Loucy (cell line): ENCODE results near the gene RPL9.

Source experiments
- H2AFZ ChIP-seq: fragments of 200-600 bp; sonication (generic); 2 replicates; pipeline ENCODE4 v1.6.0; 2016; ENCODE audit warnings: antibody characterized with exemption, mild to moderate bottlenecking, low read length, moderate library complexity
- H3F3A ChIP-seq: fragments of 200-600 bp; 2 replicates; pipeline ENCODE4 v1.6.0; 2016; ENCODE audit warnings: antibody characterized with exemption, low read depth, mild to moderate bottlenecking
- H3K27me3 ChIP-seq: fragments of 200-600 bp; sonication (generic); 2 replicates; pipeline ENCODE4 v1.6.1; 2014; ENCODE audit warnings: low read length, mild to moderate bottlenecking; ENCODE audit not compliant: insufficient read depth, poor library complexity, severe bottlenecking
- H3K36me3 ChIP-seq: fragments of 200-600 bp; sonication (generic); 2 replicates; pipeline ENCODE4 v1.6.1; 2016; ENCODE audit warnings: low read length; ENCODE audit not compliant: insufficient read depth
- H3K4me1 ChIP-seq: fragments of 200-600 bp; sonication (generic); 2 replicates; pipeline ENCODE4 v1.5.1; 2014; ENCODE audit warnings: low read length, mild to moderate bottlenecking; ENCODE audit not compliant: insufficient read depth, poor library complexity, severe bottlenecking
- H3K4me2 ChIP-seq: fragments of 200-600 bp; sonication (generic); 2 replicates; pipeline ENCODE4 v1.6.0; 2014; ENCODE audit warnings: antibody characterized with exemption, low read length, low read depth, mild to moderate bottlenecking; ENCODE audit not compliant: poor library complexity, severe bottlenecking
- H3K4me3 ChIP-seq: fragments of 200-600 bp; sonication (generic); 2 replicates; pipeline ENCODE4 v1.5.1; 2014; ENCODE audit warnings: low read length, mild to moderate bottlenecking, mixed read lengths; ENCODE audit not compliant: poor library complexity, severe bottlenecking
- H3K79me2 ChIP-seq: fragments of 200-600 bp; sonication (generic); 2 replicates; pipeline ENCODE4 v1.6.1; 2014; ENCODE audit warnings: low read length; ENCODE audit not compliant: insufficient read depth
- H3K9ac ChIP-seq: fragments of 200-600 bp; sonication (generic); 2 replicates; pipeline ENCODE4 v1.6.0; 2014; ENCODE audit warnings: mild to moderate bottlenecking, low read depth, low read length, moderate library complexity; ENCODE audit not compliant: poor library complexity, severe bottlenecking
- H3K9me2 ChIP-seq: fragments of 200-600 bp; sonication (generic); replicated peaks from 2 replicates; pipeline ENCODE4 v1.6.1; 2016; ENCODE audit warnings: low read depth, low read length, mixed read lengths
- H3K9me3 ChIP-seq: fragments of 200-600 bp; sonication (generic); 2 replicates; pipeline ENCODE4 v1.6.1; 2014; ENCODE audit warnings: mild to moderate bottlenecking, antibody characterized with exemption, low read length, low read depth; ENCODE audit not compliant: insufficient read depth
- H4K20me1 ChIP-seq: fragments of 200-600 bp; sonication (generic); 2 replicates; pipeline ENCODE4 v1.6.0; 2014; ENCODE audit warnings: antibody characterized with exemption, low read length, mild to moderate bottlenecking; ENCODE audit not compliant: insufficient read depth, poor library complexity, severe bottlenecking
- CTCF ChIP-seq: fragments of 200-600 bp; sonication (generic); conservative IDR thresholded peaks from 2 replicates; pipeline ENCODE4 v1.5.1; 2014; ENCODE audit warnings: mild to moderate bottlenecking, antibody characterized with exemption, low read length
- EZH2phosphoT487 ChIP-seq: fragments of 200-600 bp; IDR thresholded peaks from 2 replicates; pipeline ENCODE4 v1.6.1; 2018; ENCODE audit warnings: antibody characterized with exemption, mild to moderate bottlenecking, moderate library complexity, borderline replicate concordance

RPL9 gene

GRCh38 chr4:39410415-39410814 is 48.3 kb downstream of the RPL9 start:
- Histone ChIP-seq H3K27me3 (no peaks in the 10 kb centered on the region), H4K20me1 (no peaks in the 10 kb centered on the region), H3K4me2 (no peak overlapping the region), H3K79me2 (no peaks in the 10 kb centered on the region), H2AFZ (no peak overlapping the region; the same call in 1 of the 2 replicates), H3F3A (no peaks in the 10 kb centered on the region), H3K36me3 (no peaks in the 10 kb centered on the region), H3K4me3 (no peak overlapping the region), H3K9ac (no peak overlapping the region), H3K9me3 (no peaks in the 10 kb centered on the region), H3K4me1 (no peaks in the 10 kb centered on the region), H3K9me2 (no peaks in the 10 kb centered on the region)
- TF ChIP-seq CTCF = peak; percentile 29
- TF ChIP-seq EZH2phosphoT487 = no peak

- Histone ChIP-seq H3K4me1 (no peaks in the 10 kb centered on the region), H3K4me2 (no peak overlapping the region), H2AFZ (no peak overlapping the region), H4K20me1 (no peaks in the 10 kb centered on the region), H3K9me3 (no peaks in the 10 kb centered on the region), H3F3A (no peaks in the 10 kb centered on the region), H3K4me3 (no peak overlapping the region), H3K36me3 (no peaks in the 10 kb centered on the region), H3K79me2 (no peaks in the 10 kb centered on the region), H3K27me3 (no peaks in the 10 kb centered on the region), H3K9ac (no peak overlapping the region), H3K9me2 (no peaks in the 10 kb centered on the region)
- TF ChIP-seq CTCF = no peak
These were observed 51.2 kb downstream of the RPL9 start for GRCh38 chr4:39407584-39407885.

GRCh38 chr4:39406763-39407583 is 51.7 kb downstream of the RPL9 start, which contains the start of gene KLB:
TSS of gene KLB (plus strand) at chr4:39406930. CDS start at chr4:39406950, 20 bp downstream.
- Histone ChIP-seq H3K9ac (no peak within 1 kb of the TSS), H3K27me3 (no peaks in the 10 kb centered on the region), H3K4me1 (no peaks in the 10 kb centered on the region), H3F3A (no peaks in the 10 kb centered on the region), H3K36me3 (no peaks in the 10 kb centered on the region), H3K79me2 (no peaks in the 10 kb centered on the region), H4K20me1 (no peaks in the 10 kb centered on the region), H3K9me2 (no peaks in the 10 kb centered on the region), H3K9me3 (no peaks in the 10 kb centered on the region), H3K4me3 (no peak within 1 kb of the TSS), H3K4me2 (no peak within 1 kb of the TSS), H2AFZ (no peak within 1 kb of the TSS)
- TF ChIP-seq EZH2phosphoT487 (no peak), CTCF (no peak)
